NCI-H2029 treated with DMSO at 0.1 percent for 48 hours (cell line): Measurements from ENCODE around the gene SLC35B2.

ENCODE experiments used
- DNase-seq: peaks from one replicate; lab custom pipeline; 2025; lab: John Stamatoyannopoulos, UW

SLC35B2 gene

GRCh38 chr6:44257025-44257752, at the start of gene SLC35B2:
SLC35B2 (minus strand) TSS chr6:44257528; CDS start chr6:44257410, 118 bp downstream.
- DNase-seq = no peak

GRCh38 chr6:44306710-44307109, 49.4 kb upstream of the SLC35B2 start:
- DNase-seq = no peak

- no peak for DNase-seq
These were observed 47.9 kb upstream of the SLC35B2 start for GRCh38 chr6:44305200-44305725.

- DNase-seq = no peak
These were observed 47.2 kb upstream of the SLC35B2 start for GRCh38 chr6:44304282-44305199.

GRCh38 chr6:44303842-44304241, 46.5 kb upstream of the SLC35B2 start:
- no peak for DNase-seq

GRCh38 chr6:44302856-44303255, 45.5 kb upstream of the SLC35B2 start:
- no peak for DNase-seq

- DNase-seq = no peak
These were observed 44.6 kb upstream of the SLC35B2 start for GRCh38 chr6:44301782-44302564.

GRCh38 chr6:44301106-44301505, 43.8 kb upstream of the SLC35B2 start:
- DNase-seq = no peak

- no peak for DNase-seq
These were observed 43.0 kb upstream of the SLC35B2 start for GRCh38 chr6:44300292-44300823.

- no peak for DNase-seq
These were observed 41.5 kb upstream of the SLC35B2 start for GRCh38 chr6:44298864-44299263.

GRCh38 chr6:44298055-44298803, 40.9 kb upstream of the SLC35B2 start:
- DNase-seq = no peak

- no peak for DNase-seq
These were observed 40.0 kb upstream of the SLC35B2 start for GRCh38 chr6:44297063-44298038.

- DNase-seq = no peak
These were observed 37.8 kb upstream of the SLC35B2 start for GRCh38 chr6:44294832-44295791.

GRCh38 chr6:44292661-44293365, 35.5 kb upstream of the SLC35B2 start:
- no peak for DNase-seq

GRCh38 chr6:44291841-44292240, 34.5 kb upstream of the SLC35B2 start:
- DNase-seq = no peak

- DNase-seq = no peak
These were observed 32.5 kb upstream of the SLC35B2 start for GRCh38 chr6:44289726-44290260.

- DNase-seq = no peak
These were observed 29.4 kb upstream of the SLC35B2 start for GRCh38 chr6:44286747-44287146.

- DNase-seq = no peak
These were observed 28.9 kb upstream of the SLC35B2 start for GRCh38 chr6:44286285-44286565.
